ENCODE measurements around the gene PIH1D1.

PIH1D1 gene

DNA sequence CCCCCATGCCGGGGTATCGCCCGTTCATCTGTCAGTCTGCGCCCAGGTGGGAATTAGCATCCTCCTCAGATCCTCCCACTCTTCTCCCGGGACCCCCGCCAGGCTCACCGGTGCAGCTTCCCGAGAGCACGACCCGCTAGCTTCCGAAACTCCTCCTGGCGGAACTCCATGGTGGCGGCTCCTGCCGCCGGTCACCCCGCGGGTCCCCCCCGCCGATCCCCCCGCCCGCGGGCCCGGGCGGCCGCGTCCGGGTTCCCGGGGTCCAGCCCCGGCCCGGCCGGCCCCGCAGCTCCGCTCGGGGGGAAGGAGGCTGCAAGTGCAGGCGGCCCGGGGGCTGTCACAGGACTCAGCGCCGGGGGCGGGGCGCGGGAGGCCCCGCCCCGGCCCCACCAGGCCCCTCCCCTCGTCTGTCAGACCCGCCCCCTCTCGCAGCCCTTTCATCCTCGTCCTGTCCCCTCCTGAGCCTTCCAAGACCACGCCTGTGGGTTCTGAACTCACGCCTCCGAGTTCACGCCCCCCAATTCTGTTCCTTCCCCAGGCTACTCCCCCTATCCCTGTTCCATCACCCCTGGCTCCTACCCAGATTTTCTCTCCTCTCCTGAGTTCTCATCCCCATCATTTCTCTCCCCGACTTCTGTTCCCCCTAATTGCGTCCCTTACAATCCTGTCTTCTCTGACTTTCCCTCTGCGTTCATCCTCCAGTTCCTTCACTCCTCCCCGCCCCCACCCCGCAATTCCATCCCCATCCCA, 10.2 kb downstream of the PIH1D1 start, which contains the start of gene SLC17A7:
SLC17A7 (minus strand) TSS at position 318 of the 750 bp plus-strand sequence; CDS start at position 170, 148 bp downstream.
- peak within 1 kb of the TSS in 5 of 7 experiments; percentile 51 to 75 (median 63) for H3K4me3 ChIP-seq
- peak within 1 kb of the TSS in 5 of 21 experiments; percentile 10 to 83 (median 48) for H3K27ac ChIP-seq

- H3K4me3 ChIP-seq, result peak overlapping the region in 3 of 7 experiments; percentile 13 to 37 (median 25)
- peak overlapping the region in 1 of 21 experiments; percentile 16 for H3K27ac ChIP-seq
Observed at GRCh38 chr19:49440439-49441209, 11.0 kb downstream of the PIH1D1 start.

DNA sequence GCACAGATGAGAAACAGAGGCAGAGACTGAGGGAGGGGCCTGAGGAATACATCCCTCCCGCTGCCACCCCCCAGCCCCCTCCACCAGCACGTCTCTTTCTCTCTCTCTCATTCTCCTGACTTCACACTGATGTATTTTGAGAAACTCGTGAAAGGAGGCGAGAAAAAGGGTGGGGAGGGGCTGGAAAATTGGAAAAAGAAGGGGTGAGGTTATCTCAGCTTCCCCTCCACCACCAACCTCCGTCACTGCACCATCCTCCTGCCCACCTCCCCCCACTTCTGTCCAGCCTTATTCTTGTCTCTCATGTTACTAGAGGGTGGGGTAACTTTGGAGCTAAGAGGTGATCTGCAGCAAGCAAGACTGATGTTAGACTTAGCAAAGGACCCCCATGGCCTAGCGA, 11.8 kb downstream of the PIH1D1 start:
- Histone ChIP-seq H3K4me3 (no peak overlapping the region), H3K27ac (no peak overlapping the region)

DNA sequence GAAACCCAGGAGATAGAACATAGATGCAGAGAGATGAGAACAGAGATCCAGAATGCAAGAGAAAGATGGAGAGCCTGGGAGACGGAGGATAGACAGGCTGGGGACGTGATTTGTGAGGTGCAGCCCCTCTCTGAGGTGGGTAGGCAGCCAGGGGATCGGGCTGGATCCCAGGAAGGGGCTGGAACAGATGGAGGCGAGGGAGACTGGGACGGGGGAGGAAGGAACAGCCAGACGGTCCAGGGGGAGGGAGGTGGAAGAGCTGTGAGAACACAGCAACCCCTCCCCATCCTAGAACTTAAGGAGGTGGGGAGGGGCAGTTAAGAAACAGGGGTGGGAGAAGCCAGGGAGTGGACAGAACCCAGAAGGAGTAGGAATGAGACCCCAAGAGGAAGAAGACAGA, 13.4 kb downstream of the PIH1D1 start:
- H3K4me3 ChIP-seq, result no peak overlapping the region
- H3K27ac ChIP-seq, result no peak overlapping the region

DNA sequence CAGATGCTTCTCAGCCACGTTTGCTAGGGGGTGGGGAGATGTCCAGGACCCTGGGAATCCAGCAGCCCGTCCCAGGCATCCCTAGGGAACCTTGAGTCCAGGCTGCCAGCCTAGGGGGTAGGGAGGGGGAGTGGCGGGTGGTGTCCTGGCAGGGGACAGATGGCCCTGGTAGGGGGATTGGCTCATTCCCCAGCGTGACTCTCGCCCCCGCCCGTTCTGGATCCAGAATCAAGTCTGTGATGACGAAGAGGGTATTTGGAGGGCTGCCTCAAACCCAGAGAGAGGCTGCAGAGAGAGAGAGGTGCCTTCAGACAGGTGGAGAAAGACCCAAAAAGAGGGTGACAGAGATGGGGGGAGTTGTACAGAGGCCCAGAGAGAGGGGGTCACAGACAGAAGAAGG, 14.4 kb downstream of the PIH1D1 start:
- H3K4me3 ChIP-seq, result no peak overlapping the region
- H3K27ac ChIP-seq, result no peak overlapping the region

GRCh38 chr19:49436381-49437017, 15.1 kb downstream of the PIH1D1 start:
- H3K4me3 ChIP-seq, result no peak overlapping the region
- H3K27ac ChIP-seq, result no peak overlapping the region

- Histone ChIP-seq H3K4me3 (no peak overlapping the region), H3K27ac (no peak overlapping the region)
Observed at GRCh38 chr19:49435670-49436069, 15.9 kb downstream of the PIH1D1 start.

DNA sequence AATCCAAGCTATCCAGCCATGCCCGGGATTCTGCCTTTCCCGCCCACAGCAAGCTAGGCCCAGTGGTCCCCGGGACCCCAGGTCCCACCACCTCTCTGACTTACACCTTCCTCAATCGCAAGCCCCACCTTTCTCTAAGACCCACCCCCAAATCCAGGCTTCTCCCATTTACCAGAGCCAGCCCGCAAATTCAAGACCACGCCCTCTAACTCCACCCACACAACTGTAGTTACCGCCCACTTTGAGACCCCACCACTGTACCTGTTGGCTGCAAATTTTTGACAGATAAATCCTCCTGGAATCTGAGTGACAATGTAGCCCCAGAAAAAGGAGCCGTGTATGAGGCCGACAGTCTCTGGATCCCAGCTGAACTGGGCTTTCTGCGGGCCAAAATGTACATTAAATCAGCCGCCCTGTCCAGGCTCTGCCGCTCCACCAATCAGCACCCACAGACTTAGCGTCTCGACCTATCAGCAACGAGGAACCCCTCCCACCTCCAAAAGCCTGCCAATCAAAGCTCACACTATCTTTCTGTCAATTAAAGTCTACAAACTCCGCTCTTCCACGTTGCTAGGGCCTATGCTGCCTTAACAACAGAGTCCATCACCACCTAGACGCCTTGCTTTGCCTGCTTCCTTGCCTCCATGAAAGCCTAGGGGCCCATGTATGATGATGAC, 16.6 kb downstream of the PIH1D1 start:
- H3K4me3 ChIP-seq, result no peak overlapping the region
- no peak overlapping the region for H3K27ac ChIP-seq

GRCh38 chr19:49433240-49433901, 18.2 kb downstream of the PIH1D1 start:
- no peak overlapping the region for H3K27ac ChIP-seq

DNA sequence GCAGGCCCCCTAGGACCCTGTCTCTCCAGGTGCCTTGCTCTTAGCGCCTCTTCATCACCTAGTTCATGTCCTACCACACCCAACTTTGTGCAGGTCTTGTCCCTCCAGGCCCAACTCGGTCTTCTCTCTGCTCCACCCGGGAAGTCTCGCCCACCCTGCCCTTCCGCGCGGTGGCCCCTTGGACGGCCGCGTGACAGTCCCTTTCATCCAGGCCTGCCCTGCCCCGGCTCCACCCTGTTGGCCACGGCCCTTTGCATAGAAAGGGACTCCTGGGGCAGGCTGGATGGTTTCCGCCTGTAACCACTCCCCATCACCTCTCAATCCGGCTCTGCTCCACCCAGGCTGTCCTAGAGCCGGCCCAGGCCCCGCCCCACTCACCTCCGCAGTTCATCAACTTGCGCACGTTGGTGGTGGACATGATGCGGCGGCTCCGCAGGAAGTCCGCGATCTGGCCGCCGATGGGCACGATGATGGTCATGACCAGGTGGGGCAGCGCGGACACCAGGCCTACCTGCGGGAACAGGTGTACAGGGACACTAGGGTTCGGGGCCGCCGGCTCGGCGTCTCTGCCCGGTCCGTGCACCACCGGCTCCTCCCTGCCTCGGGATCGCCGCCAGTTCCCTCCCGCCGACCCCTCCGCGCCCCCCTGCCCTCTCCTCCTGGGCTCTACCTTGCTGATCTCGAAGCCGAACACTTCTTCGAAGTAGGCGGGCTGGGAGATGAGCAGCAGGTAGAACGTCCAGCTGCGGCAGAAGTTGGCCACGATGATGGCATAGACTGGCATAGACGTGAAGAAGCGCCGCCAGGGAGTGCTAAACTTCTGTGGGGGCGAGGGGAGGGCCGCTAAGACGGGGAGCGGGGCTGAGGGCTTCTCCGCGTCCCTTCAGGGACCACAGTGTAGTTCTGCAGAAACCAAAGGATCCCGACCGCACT, 19.2 kb downstream of the PIH1D1 start:
- no peak overlapping the region for H3K27ac ChIP-seq

More at GRCh38 chr19:49433240-49433901, 18.2 kb downstream of the PIH1D1 start:
- no peak overlapping the region for H3K4me3 ChIP-seq

GRCh38 chr19:49431330-49431749, 20.3 kb downstream of the PIH1D1 start:
- H3K27ac ChIP-seq, result no peak overlapping the region
- H3K4me3 ChIP-seq, result no peak overlapping the region

More for the DNA sequence above, 19.2 kb downstream of the PIH1D1 start:
- no peak overlapping the region for H3K4me3 ChIP-seq

GRCh38 chr19:49430678-49431329, 20.8 kb downstream of the PIH1D1 start:
- no peak overlapping the region for H3K4me3 ChIP-seq
- H3K27ac ChIP-seq, result no peak overlapping the region

DNA sequence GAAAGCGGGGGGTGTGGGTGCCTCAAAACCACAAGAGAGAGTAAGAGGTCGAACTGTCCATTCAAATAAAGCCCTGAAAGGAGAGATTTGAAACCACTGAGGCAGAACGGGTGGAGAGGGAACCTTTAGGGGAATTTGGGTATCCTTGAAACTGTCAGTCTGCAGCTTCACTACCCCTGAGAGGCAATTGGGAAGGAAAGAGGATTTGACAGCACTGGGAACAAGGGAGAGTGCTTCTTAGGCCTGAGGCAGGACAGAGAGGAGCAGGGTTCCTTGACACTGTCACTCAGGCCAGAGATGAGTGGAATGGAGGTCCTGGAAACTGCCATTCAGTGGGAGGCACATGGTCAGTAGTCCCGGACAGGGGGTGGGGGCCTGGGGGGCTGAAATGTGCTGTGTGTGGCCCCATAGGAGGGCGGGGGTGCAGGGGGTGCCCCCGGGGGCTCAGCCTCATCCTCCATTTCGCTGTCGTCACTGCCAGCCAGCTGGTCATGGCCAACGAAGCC, 21.4 kb downstream of the PIH1D1 start:
- H3K4me3 ChIP-seq, result no peak overlapping the region
- no peak overlapping the region for H3K27ac ChIP-seq

DNA sequence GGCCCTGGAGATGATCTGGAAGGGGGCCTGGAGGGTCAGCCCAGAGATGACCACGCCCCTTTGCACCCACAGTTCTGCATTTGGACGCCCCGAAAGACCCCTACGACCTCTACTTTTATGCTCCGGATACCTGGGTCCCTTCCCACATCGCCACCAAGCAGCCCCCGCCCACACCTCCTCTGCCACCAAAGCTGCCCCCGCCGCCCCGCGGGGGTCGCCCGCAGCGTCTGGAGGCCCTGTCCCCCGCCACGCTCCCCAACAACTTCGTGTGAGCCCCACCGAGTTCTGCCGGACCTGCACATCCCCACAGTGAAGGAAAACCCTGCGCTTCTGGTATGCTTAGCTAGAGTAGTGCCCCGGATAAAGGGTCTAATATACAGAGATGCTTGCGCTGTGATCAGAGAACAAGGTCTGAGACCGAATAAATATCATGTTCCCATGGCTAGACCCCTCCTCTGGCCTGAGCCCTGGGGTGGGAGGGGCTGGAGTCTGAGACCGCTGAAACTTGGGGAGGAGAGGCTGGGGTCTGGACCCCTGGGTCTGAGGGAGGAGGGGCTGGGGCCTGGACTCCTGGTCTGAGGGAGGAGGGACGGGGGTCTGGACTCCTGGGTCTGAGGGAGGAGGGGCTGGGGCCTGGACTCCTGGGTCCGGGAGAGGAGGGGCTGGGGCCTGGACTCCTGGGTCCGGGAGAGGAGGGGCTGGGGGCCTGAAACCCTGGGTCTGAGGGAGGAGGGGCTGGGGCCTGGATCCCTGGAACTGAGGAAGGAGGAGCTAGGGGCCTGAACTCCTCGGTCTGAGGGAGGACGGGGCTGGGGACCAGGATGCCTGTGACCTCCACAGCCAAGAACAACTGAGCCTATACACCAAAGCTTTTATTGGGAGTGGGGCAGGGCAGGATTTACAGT, 22.8 kb downstream of the PIH1D1 start:
- Histone ChIP-seq H3K4me3 (no peak overlapping the region), H3K27ac (no peak overlapping the region)

DNA sequence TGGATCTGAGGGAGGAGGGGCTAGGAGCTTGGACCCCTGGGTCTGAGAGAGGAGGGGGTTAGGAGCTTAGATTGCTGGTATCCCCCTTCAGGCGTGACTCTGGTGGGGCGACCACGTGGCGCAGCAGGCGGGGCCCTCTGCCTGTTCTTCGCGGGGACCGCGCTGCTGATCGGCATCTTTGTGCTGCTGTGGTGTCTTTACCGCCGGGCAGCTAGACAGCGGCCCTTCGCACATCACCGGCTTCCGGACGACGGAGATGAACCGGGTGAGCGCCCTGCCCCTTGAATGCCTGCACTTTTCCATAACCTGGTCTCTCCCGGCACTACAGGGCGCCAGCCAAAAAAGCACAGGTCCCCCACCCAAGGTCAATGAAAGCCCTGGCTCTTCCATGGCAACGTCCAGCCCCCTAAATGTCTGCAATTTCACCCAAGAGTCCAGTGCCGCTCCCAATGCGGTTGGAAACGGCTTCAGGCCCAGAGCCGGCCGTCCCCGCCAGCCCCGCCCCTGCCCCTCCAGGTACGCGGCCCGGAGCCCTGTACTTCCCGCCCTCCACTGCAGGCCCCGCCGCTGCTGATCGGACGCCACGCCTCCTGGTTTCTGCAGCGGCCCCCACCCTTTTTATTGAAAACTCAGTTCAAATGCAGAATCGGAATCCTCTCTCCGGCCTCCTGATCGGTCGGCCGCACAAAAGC, 23.6 kb downstream of the PIH1D1 start:
- peak overlapping the region in 1 of 7 experiments; percentile 15 for H3K4me3 ChIP-seq
- H3K27ac ChIP-seq, result no peak overlapping the region

GRCh38 chr19:49427339-49427738, 24.3 kb downstream of the PIH1D1 start:
- Histone ChIP-seq H3K4me3 (no peak overlapping the region), H3K27ac (no peak overlapping the region)
